ENCODE results near the gene R3HDM4. TPM values are rescaled to one million over a fixed set of nuclear protein-coding genes. Genes with fewer than 3 reads are reported as not detected.

Gene R3HDM4
- total RNA-seq, 2 donors from 2014 or later, result 19.5 to 30.4 TPM

DNA sequence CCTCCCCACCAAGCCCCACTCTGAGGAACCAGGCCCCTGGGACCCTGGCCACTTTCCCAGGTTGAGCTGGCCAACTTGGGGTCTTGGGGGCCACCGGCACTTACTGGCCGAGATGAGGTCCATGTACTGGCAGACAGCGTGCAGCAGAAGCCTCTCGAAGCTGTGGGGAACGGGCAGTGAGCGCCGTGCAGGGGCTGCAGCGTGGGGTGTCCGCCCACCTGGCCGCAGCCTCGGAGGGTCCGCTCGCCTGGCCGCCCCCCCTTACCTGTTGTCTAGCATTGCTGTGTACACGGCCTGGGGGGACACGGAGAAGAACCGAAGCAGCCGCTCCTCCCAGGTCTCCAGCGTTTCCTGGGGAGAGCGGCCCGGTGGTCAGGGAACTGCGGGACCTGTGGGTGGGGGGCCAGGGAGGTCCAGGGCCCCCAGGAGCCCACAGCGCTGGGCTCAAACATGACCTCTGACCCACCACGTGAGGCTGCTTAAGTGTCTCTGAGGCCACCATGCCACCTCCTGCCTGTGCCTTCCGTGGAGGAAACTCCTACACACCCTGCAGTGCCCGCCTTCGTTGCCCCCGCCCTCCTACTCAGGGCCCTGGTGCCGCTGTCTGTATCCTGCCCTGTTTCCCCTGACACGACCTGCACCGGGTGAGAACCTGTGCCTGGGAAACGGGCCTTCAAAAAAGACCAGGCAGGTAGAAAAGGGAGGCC is 13.5 kb downstream of the R3HDM4 start:
- TF ChIP-seq, protein P1, sequence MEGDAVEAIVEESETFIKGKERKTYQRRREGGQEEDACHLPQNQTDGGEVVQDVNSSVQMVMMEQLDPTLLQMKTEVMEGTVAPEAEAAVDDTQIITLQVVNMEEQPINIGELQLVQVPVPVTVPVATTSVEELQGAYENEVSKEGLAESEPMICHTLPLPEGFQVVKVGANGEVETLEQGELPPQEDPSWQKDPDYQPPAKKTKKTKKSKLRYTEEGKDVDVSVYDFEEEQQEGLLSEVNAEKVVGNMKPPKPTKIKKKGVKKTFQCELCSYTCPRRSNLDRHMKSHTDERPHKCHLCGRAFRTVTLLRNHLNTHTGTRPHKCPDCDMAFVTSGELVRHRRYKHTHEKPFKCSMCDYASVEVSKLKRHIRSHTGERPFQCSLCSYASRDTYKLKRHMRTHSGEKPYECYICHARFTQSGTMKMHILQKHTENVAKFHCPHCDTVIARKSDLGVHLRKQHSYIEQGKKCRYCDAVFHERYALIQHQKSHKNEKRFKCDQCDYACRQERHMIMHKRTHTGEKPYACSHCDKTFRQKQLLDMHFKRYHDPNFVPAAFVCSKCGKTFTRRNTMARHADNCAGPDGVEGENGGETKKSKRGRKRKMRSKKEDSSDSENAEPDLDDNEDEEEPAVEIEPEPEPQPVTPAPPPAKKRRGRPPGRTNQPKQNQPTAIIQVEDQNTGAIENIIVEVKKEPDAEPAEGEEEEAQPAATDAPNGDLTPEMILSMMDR (IDR thresholded peaks at IDR 0.05), result no peak
- no peaks in the 10 kb centered on the region for H3K27me3 ChIP-seq
- H3K4me3 ChIP-seq, result no peak overlapping the region
- no peak overlapping the region for H3K27ac ChIP-seq
- no peaks in the 10 kb centered on the region for H3K9me3 ChIP-seq
- H3K4me1 ChIP-seq, result no peaks in the 10 kb centered on the region
- no peak for DNase-seq (ENCODE audit: low spot score)
- H3K36me3 ChIP-seq, result peaks cover 17% of the 10 kb centered on the region

- Histone ChIP-seq H3K4me3 (no peak overlapping the region), H3K27ac (no peak overlapping the region), H3K4me1 (peaks cover 0 to 3% of the 10 kb centered on the region in 2 donors), H3K27me3 (no peaks in the 10 kb centered on the region), H3K36me3 (peaks cover 17% of the 10 kb centered on the region), H3K9me3 (no peaks in the 10 kb centered on the region)
- TF ChIP-seq, protein P1 (IDR thresholded peaks at IDR 0.05), result no peak
- no peak for DNase-seq (ENCODE audit: low spot score)
Observed at GRCh38 chr19:898663-899062, 14.4 kb downstream of the R3HDM4 start.

- Histone ChIP-seq H3K4me1 (peaks cover 0 to 5% of the 10 kb centered on the region in 2 donors), H3K4me3 (no peak overlapping the region), H3K36me3 (peaks cover 17% of the 10 kb centered on the region), H3K27ac (no peak overlapping the region), H3K27me3 (no peaks in the 10 kb centered on the region), H3K9me3 (no peaks in the 10 kb centered on the region)
- no peak for DNase-seq (ENCODE audit: low spot score)
- TF ChIP-seq, protein P1 (IDR thresholded peaks at IDR 0.05), result no peak
Observed at GRCh38 chr19:897442-898039, 15.5 kb downstream of the R3HDM4 start.

DNA sequence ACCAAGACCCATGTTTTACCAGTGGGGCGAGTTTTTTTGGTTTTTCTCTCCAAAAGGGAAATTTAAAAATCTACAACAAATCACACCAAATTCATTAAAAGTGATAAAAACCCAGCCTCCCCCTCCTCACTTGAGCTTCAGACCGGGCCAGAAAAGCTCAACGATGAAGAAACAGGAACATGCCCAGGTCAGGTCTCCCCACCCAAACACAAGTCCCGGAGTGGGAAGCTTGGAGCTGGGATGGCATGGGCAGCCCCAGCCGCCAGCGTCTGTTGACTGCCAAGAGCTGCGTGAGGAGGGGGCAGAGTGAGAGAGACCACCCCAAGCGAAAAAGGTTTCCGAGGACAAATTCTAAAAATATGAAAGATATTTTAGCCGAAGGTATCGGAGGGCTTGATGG is 16.0 kb downstream of the R3HDM4 start:
- Histone ChIP-seq H3K36me3 (peaks cover 17% of the 10 kb centered on the region), H3K27ac (no peak overlapping the region), H3K27me3 (no peaks in the 10 kb centered on the region), H3K9me3 (no peaks in the 10 kb centered on the region), H3K4me1 (peaks cover 0 to 10% of the 10 kb centered on the region in 2 donors), H3K4me3 (no peak overlapping the region)
- TF ChIP-seq, protein P1 (IDR thresholded peaks at IDR 0.05), result no peak
- DNase-seq (ENCODE audit: low spot score), result no peak

DNA sequence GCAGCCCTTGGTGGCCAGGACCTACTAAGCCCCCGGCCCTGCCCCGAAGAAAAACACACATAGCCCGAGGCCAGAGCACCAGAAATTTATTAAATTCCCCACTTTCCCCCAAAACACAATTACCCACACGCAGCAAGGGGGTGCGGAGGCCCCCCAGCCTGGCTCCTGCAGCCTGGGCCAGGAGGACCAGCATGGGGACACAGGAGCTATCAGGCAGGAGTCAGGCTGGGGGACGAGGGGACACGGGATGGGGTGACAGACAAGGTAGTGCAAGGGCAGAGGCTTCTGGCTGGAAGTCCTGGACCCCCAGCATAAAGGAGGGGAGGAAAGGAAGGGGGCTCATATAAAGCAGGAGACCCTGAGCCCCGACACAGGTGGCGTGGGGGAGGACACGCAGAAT is 16.6 kb downstream of the R3HDM4 start:
- TF ChIP-seq, protein P1 (IDR thresholded peaks at IDR 0.05), result no peak
- H3K27me3 ChIP-seq, result no peaks in the 10 kb centered on the region
- no peak overlapping the region for H3K4me3 ChIP-seq
- no peaks in the 10 kb centered on the region for H3K9me3 ChIP-seq
- H3K4me1 ChIP-seq, result peaks cover 0 to 14% of the 10 kb centered on the region in 2 donors
- no peak overlapping the region for H3K27ac ChIP-seq
- peaks cover 17% of the 10 kb centered on the region for H3K36me3 ChIP-seq
- no peak for DNase-seq (ENCODE audit: low spot score)

All from right atrium auricular region (tissue), 2 donors.